Body of pancreas (tissue), 4 donors: ENCODE results near the gene KCNJ10. TPM values are rescaled to one million over a fixed set of nuclear protein-coding genes. Genes with fewer than 3 reads are reported as not detected.
A peak's percentile ranks its signal among the peaks of the same experiment; 100 is the strongest.

ENCODE experiments used
- ATAC-seq: fragments of 150-250 bp; one replicate; pipeline ENCODE4 v1.9.1; 2016
- DNase-seq, 4 donors: peaks; one replicate each; pipeline ENCODE4 v3.0.0-alpha.2; 2019
- H3K27ac ChIP-seq, 4 donors: fragments of 200-600 bp; sonication (generic); 1 replicate in 3 of 4; 2 replicates in 1 of 4; pipeline versions ENCODE4 v1.5.1 to v1.6.1; 2016 to 2019; ENCODE audit warnings: mild to moderate bottlenecking in 1 of 4, mixed read lengths in 1 of 4, moderate library complexity in 1 of 4
- H3K27me3 ChIP-seq, 2 donors: fragments of 200-600 bp; sonication (generic); one replicate each; pipeline ENCODE4 v1.6.0; 2016; ENCODE audit warnings: mild to moderate bottlenecking in 1 of 2
- H3K36me3 ChIP-seq, 2 donors: fragments of 200-600 bp; sonication (generic); replicated peaks in 1 of 2; 2 replicates each; pipeline ENCODE4 v1.5.1; 2016; ENCODE audit warnings: low read depth in 2 of 2; ENCODE audit not compliant: insufficient read depth in 1 of 2
- H3K4me1 ChIP-seq: fragments of 200-600 bp; sonication (generic); one replicate; pipeline ENCODE4 v1.6.0; 2016
- H3K4me3 ChIP-seq, 2 donors: fragments of 200-600 bp; sonication (generic); 1 replicate in 1 of 2; 2 replicates in 1 of 2; pipeline ENCODE4 v1.5.1; 2016 to 2019
- H3K9me3 ChIP-seq, 3 donors: fragments of 200-600 bp; sonication (generic); 1 replicate in 2 of 3; 2 replicates in 1 of 3; pipeline ENCODE4 v1.5.1; 2016
- CTCF ChIP-seq, 7 experiments: fragments of 450-650 bp in 4 of 7; fragments of 200-600 bp in 3 of 7; sonication (generic) in 3 of 7; IDR thresholded peaks; one replicate each; pipeline ENCODE4 v1.5.1; 2016 to 2019; ENCODE audit warnings: antibody characterized with exemption in 7 of 7
- POLR2A ChIP-seq, 3 donors: fragments of 450-650 bp; IDR thresholded peaks; one replicate each; pipeline ENCODE4 v1.6.1; 2016; ENCODE audit warnings: antibody characterized with exemption in 3 of 3, mild to moderate bottlenecking in 2 of 3
- WGBS, 2 donors: methylation state at CpG; one replicate each; pipeline ENCODE4 v1.1.5; 2017; 5-methylcytosine and 5-hydroxymethylcytosine counted together
- intact Hi-C: fragments of 100-400 bp; cut with DNase I; formaldehyde crosslinking; loops from one replicate; pipeline ENCODE4 v1.15.1; 2023
- total RNA-seq, 2 donors: library from RNA; depleted of rRNA; stranded (reverse); fragments of >200 nt; gene quantifications; one replicate each; pipeline ENCODE4 v1.1.0, GENCODE V29; 2016

The KCNJ10 gene
- total RNA-seq, 2 donors from 2014 or later: not detected

- Histone ChIP-seq H3K4me1 (peaks cover 18% of the 10 kb centered on the region), H3K27me3 (no peaks in the 10 kb centered on the region), H3K4me3 (no peak overlapping the region), H3K9me3 (no peaks in the 10 kb centered on the region), H3K36me3 (no peaks in the 10 kb centered on the region), H3K27ac (no peak overlapping the region)
- ATAC-seq (no peak), DNase-seq (no peak)
- WGBS, 2 donors: 86% methylated on average over 15 of the region's 15 CpGs
- TF ChIP-seq POLR2A (IDR thresholded peaks at IDR 0.05): no peak
- TF ChIP-seq CTCF (IDR thresholded peaks at IDR 0.05): no peak
- intact Hi-C loops: no loop called here
These were observed 108.3 kb downstream of the KCNJ10 start for GRCh38 chr1:159961636-159962035.

- ATAC-seq (peak; percentile 36), DNase-seq (peak in 1 of 4 donors; percentile 39)
- 46 to 49% methylated on average over 5 of the region's 5 CpGs for WGBS, 2 donors
- Histone ChIP-seq H3K4me1 (peaks cover 18% of the 10 kb centered on the region), H3K27ac (peak overlapping the region in 1 of 4 donors; percentile 10), H3K27me3 (no peaks in the 10 kb centered on the region), H3K9me3 (no peaks in the 10 kb centered on the region), H3K4me3 (no peak overlapping the region), H3K36me3 (no peaks in the 10 kb centered on the region)
- intact Hi-C loops: no loop called here
- TF ChIP-seq POLR2A (IDR thresholded peaks at IDR 0.05) (no peak), CTCF (IDR thresholded peaks at IDR 0.05) (no peak)
These were observed 109.1 kb downstream of the KCNJ10 start for GRCh38 chr1:159960721-159961381.

GRCh38 chr1:159959451-159959850, 110.5 kb downstream of the KCNJ10 start:
- H3K27me3 ChIP-seq: no peaks in the 10 kb centered on the region
- 74% methylated on average over 3 to 4 of the region's 4 CpGs for WGBS, 2 donors
- DNase-seq (no peak), ATAC-seq (peak; percentile 62)
- TF ChIP-seq POLR2A (IDR thresholded peaks at IDR 0.05) (no peak), CTCF (IDR thresholded peaks at IDR 0.05) (no peak)
- peaks cover 18% of the 10 kb centered on the region for H3K4me1 ChIP-seq
- intact Hi-C loops: no loop called here
- no peaks in the 10 kb centered on the region for H3K9me3 ChIP-seq
- H3K27ac ChIP-seq: peak overlapping the region in 1 of 4 donors; percentile 3
- no peaks in the 10 kb centered on the region for H3K36me3 ChIP-seq
- H3K4me3 ChIP-seq: no peak overlapping the region

GRCh38 chr1:159958719-159959380, 111.1 kb downstream of the KCNJ10 start:
- TF ChIP-seq CTCF (IDR thresholded peaks at IDR 0.05) (no peak), POLR2A (IDR thresholded peaks at IDR 0.05) (no peak)
- H3K27ac ChIP-seq: peak overlapping the region in 1 of 4 donors; percentile 3
- no peaks in the 10 kb centered on the region for H3K9me3 ChIP-seq

More at GRCh38 chr1:159958719-159959380, 111.1 kb downstream of the KCNJ10 start:
- no peaks in the 10 kb centered on the region for H3K27me3 ChIP-seq
- ATAC-seq (no peak), DNase-seq (no peak)
- WGBS, 2 donors: 50 to 51% methylated on average over 3 of the region's 3 CpGs
- intact Hi-C loops: no loop called here
- H3K36me3 ChIP-seq: no peaks in the 10 kb centered on the region
- no peak overlapping the region for H3K4me3 ChIP-seq
- H3K4me1 ChIP-seq: peaks cover 18% of the 10 kb centered on the region
